ENCODE data around the gene SULT1A2.
"Not testable (repeated sequence)": the region's sequence is repeated elsewhere in the genome, so short reads cannot be mapped to it uniquely, and the experiment has no call there.

SULT1A2 gene

GRCh38 chr16:28589930-28590329 lies 6.9 kb downstream of the SULT1A2 start:
- DNase-seq: no peak

GRCh38 chr16:28589069-28589468 lies 7.8 kb downstream of the SULT1A2 start:
- no peak for DNase-seq

GRCh38 chr16:28587386-28587785 lies 9.5 kb downstream of the SULT1A2 start:
- no peak for DNase-seq

- no peak for DNase-seq
Observed at GRCh38 chr16:28586466-28586865, 10.4 kb downstream of the SULT1A2 start.

- no peak for DNase-seq
Observed at GRCh38 chr16:28585674-28586073, 11.2 kb downstream of the SULT1A2 start.

- no peak for DNase-seq
Observed at GRCh38 chr16:28580726-28581315, 16.0 kb downstream of the SULT1A2 start.

GRCh38 chr16:28575446-28576109 lies 21.3 kb downstream of the SULT1A2 start:
- no peak for DNase-seq

GRCh38 chr16:28574925-28575324 lies 21.9 kb downstream of the SULT1A2 start:
- DNase-seq: no peak

GRCh38 chr16:28573738-28574718 lies 22.8 kb downstream of the SULT1A2 start:
- no peak for DNase-seq

- DNase-seq: no peak
Observed at GRCh38 chr16:28572696-28573510, 23.9 kb downstream of the SULT1A2 start.

- DNase-seq: no peak
Observed at GRCh38 chr16:28569968-28570752, 26.7 kb downstream of the SULT1A2 start.

- no peak for DNase-seq
Observed at GRCh38 chr16:28569021-28569420, 27.8 kb downstream of the SULT1A2 start.

GRCh38 chr16:28567292-28567691 lies 29.6 kb downstream of the SULT1A2 start:
- no peak for DNase-seq

GRCh38 chr16:28566233-28566925 lies 30.5 kb downstream of the SULT1A2 start:
- DNase-seq: not testable (repeated sequence)

GRCh38 chr16:28563218-28563617 lies 33.6 kb downstream of the SULT1A2 start:
- no peak for DNase-seq

- no peak for DNase-seq
Observed at GRCh38 chr16:28562199-28562598, 34.7 kb downstream of the SULT1A2 start.

- no peak for DNase-seq
Observed at GRCh38 chr16:28561557-28562187, 35.2 kb downstream of the SULT1A2 start.

GRCh38 chr16:28558456-28558855 lies 38.4 kb downstream of the SULT1A2 start:
- no peak for DNase-seq

GRCh38 chr16:28556914-28557320 lies 39.9 kb downstream of the SULT1A2 start:
- no peak for DNase-seq

GRCh38 chr16:28555561-28555960 lies 41.3 kb downstream of the SULT1A2 start:
- no peak for DNase-seq
